Left ventricle myocardium inferior (tissue), 1 donor: ENCODE data around the gene RPLP2. TPM values are rescaled to one million over a fixed set of nuclear protein-coding genes. Genes with fewer than 3 reads are reported as not detected.
A peak's percentile ranks its signal among the peaks of the same experiment; 100 is the strongest.

Experiments
- DNase-seq: peaks from one replicate; pipeline ENCODE4 v3.0.0-alpha.2; 2020
- H3K27ac ChIP-seq: fragments of 200-600 bp; replicated peaks from 2 replicates; pipeline ENCODE4 v1.8.0; 2021
- H3K27me3 ChIP-seq: fragments of 200-600 bp; 2 replicates; pipeline ENCODE4 v1.8.0; 2021; ENCODE audit warnings: low read depth
- H3K36me3 ChIP-seq: fragments of 200-600 bp; 2 replicates; pipeline ENCODE4 v1.8.0; 2021
- H3K4me1 ChIP-seq: fragments of 200-600 bp; 2 replicates; pipeline ENCODE4 v1.8.0; 2021
- H3K4me3 ChIP-seq: fragments of 200-600 bp; 2 replicates; pipeline ENCODE4 v1.8.0; 2021; ENCODE audit warnings: mild to moderate bottlenecking, moderate library complexity
- H3K9me3 ChIP-seq: fragments of 200-600 bp; replicated peaks from 2 replicates; pipeline ENCODE4 v1.8.0; 2021
- intact Hi-C: fragments of 100-400 bp; cut with micrococcal nuclease; formaldehyde crosslinking; loops from one replicate; pipeline ENCODE4 v1.11.0; 2022
- total RNA-seq: library from RNA; stranded (reverse); fragmentation: NEBNext Ultra II Directional; extraction: Animal tissue kit (Norgen Biotek cat#: 25700); gene quantifications from one replicate; pipeline ENCODE4 v1.2.1, GENCODE V29; 2021
- TF ChIP-seq, protein P1 (sequence below): fragments of 200-600 bp; IDR thresholded peaks from 2 replicates; pipeline ENCODE4 v1.8.0; 2021; ENCODE audit warnings: antibody characterized with exemption, mild to moderate bottlenecking, borderline replicate concordance
- donor health status: DM: no; HTN: yes; CAD: no; lungs with severe emphysema.

Gene RPLP2
- total RNA-seq, 1 donor from 2014 or later: 871 TPM

DNA sequence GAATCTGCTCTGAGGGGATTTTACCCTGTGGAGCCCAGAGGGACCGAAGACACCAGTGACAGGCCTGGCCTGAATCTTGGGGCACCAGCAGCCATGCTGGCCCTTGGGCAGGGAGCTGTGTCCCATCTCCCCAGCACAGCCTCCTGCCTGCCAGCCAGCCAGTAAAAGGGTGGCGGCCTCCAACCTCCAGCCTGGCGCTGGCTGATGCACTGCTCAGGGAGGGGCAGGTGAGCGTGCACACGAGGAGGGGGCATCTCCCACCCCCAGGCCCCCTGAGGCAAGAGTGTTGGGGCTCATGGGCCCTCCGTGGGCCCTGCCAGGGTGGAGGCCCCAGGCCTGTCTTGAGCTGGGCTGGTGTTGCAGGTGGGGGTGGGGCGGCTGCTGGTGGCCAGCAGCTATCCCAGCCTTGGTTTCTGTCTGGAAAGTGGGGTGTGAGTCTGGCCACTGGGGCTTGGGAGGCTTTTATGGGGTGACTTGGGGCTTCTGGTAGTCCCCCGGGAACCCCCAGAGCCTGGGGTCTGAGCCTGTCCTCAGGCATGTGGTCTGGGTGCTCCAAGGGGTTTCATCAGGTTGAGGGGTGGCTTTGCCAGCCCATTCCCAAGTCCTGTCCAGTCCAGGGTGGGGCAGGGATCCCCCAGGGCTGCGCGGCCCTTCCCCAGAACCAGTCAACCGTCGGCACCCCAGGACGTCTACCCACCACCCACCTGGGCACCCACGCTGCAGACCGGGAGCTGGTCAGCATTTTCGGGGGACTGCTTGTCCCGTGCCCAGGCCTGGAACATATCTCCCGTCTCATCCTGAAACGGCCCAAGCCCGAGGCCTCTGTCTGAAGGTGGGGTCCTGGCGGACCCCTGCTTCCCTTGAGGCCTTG, 50.7 kb downstream of the RPLP2 start:
- intact Hi-C loops: no loop called here
- H3K36me3 ChIP-seq: peaks cover 28% of the 10 kb centered on the region
- H3K4me3 ChIP-seq: peak overlapping the region; percentile 39
- H3K27ac ChIP-seq: peak overlapping the region; percentile 50
- no peaks in the 10 kb centered on the region for H3K27me3 ChIP-seq
- no peaks in the 10 kb centered on the region for H3K9me3 ChIP-seq
- peaks cover 51% of the 10 kb centered on the region for H3K4me1 ChIP-seq
- TF ChIP-seq, protein P1, sequence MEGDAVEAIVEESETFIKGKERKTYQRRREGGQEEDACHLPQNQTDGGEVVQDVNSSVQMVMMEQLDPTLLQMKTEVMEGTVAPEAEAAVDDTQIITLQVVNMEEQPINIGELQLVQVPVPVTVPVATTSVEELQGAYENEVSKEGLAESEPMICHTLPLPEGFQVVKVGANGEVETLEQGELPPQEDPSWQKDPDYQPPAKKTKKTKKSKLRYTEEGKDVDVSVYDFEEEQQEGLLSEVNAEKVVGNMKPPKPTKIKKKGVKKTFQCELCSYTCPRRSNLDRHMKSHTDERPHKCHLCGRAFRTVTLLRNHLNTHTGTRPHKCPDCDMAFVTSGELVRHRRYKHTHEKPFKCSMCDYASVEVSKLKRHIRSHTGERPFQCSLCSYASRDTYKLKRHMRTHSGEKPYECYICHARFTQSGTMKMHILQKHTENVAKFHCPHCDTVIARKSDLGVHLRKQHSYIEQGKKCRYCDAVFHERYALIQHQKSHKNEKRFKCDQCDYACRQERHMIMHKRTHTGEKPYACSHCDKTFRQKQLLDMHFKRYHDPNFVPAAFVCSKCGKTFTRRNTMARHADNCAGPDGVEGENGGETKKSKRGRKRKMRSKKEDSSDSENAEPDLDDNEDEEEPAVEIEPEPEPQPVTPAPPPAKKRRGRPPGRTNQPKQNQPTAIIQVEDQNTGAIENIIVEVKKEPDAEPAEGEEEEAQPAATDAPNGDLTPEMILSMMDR: no peak
- DNase-seq: no peak

DNA sequence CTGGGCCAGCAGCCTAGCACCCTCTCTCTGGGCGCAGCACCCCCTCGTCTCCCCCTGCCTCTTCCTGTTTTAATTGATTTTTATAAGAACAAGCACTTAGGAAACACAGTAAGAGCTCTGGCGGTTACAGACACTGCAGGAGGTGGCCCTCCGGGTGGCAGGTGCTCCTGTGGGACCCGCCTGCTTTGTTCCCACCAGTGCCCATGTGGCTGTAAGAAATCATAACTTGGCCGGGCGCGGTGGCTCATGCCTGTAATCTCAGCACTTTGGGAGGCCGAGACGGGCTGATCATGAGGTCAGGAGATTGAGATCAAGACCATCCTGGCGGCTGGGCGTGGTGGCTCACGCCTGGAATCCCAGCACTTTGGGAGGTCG, 51.3 kb downstream of the RPLP2 start:
- TF ChIP-seq, protein P1: no peak
- DNase-seq: no peak
- H3K27ac ChIP-seq: no peak overlapping the region
- H3K9me3 ChIP-seq: no peaks in the 10 kb centered on the region
- intact Hi-C loops: no loop called here
- peaks cover 33% of the 10 kb centered on the region for H3K36me3 ChIP-seq
- peaks cover 45% of the 10 kb centered on the region for H3K4me1 ChIP-seq
- no peak overlapping the region for H3K4me3 ChIP-seq
- H3K27me3 ChIP-seq: no peaks in the 10 kb centered on the region

DNA sequence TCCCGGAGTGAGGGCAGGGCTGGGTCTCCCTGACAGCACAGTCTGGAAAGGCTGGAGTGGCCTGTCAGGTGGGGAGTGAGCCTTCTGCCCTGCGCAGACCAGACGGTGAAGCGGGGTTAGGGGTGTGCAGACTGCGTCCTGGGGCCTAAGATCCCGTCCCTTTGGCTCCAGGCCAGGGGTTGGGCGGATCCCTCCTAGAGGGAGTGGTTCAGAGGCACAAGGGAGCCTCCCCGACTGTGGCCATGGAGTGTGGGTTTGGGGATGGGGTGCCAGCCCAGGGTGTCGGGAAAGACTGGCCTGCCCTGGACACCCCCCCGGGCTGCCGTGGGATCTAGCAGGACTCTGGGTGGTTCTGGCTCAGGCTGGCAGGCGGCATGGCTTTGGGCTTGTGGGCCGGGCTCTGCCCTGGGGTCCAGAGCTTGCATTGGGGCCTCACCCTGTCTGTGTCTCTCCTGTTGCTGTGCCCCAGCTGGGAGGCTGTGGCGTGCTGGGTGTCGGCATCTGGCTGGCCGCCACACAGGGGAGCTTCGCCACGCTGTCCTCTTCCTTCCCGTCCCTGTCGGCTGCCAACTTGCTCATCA, 52.4 kb downstream of the RPLP2 start:
- H3K27ac ChIP-seq: peak overlapping the region; percentile 5
- DNase-seq: peak; percentile 51
- H3K9me3 ChIP-seq: no peaks in the 10 kb centered on the region
- TF ChIP-seq, protein P1: no peak
- no peak overlapping the region for H3K4me3 ChIP-seq
- H3K27me3 ChIP-seq: no peaks in the 10 kb centered on the region
- H3K36me3 ChIP-seq: peaks cover 44% of the 10 kb centered on the region
- intact Hi-C loops: no loop called here
- peaks cover 34% of the 10 kb centered on the region for H3K4me1 ChIP-seq

Other genes with a start within 250 kb of the RPLP2 start
- 0.52 TPM for gene LMNTD2, start 249.2 kb upstream of the RPLP2 start, total RNA-seq
- gene RASSF7, start 249.0 kb upstream of the RPLP2 start, total RNA-seq: 4.5 TPM
- gene PHRF1, start 233.5 kb upstream of the RPLP2 start, total RNA-seq: 17.7 TPM
- 10.3 TPM for gene IRF7, start 194.0 kb upstream of the RPLP2 start, total RNA-seq
- gene CDHR5, start 185.0 kb upstream of the RPLP2 start, total RNA-seq: not detected
- gene SCT, start 182.8 kb upstream of the RPLP2 start, total RNA-seq: not detected
- 0.22 TPM for gene DRD4, start 172.7 kb upstream of the RPLP2 start, total RNA-seq
- gene DEAF1, start 114.7 kb upstream of the RPLP2 start, total RNA-seq: 18.1 TPM
- gene TMEM80, start 114.2 kb upstream of the RPLP2 start, total RNA-seq: 10.3 TPM
- gene EPS8L2, start 103.7 kb upstream of the RPLP2 start, total RNA-seq: 2.2 TPM
- 101 TPM for gene TALDO1, start 62.5 kb upstream of the RPLP2 start, total RNA-seq
- 26.2 TPM for gene GATD1, start 32.5 kb upstream of the RPLP2 start, total RNA-seq
- not detected for gene CEND1, start 19.9 kb upstream of the RPLP2 start, total RNA-seq
- 3.9 TPM for gene SLC25A22, start 11.7 kb upstream of the RPLP2 start, total RNA-seq
- 7.1 TPM for gene PIDD1, start 4.7 kb upstream of the RPLP2 start, total RNA-seq
- gene PNPLA2, start 8.9 kb downstream of the RPLP2 start, total RNA-seq: 300 TPM
- 23.2 TPM for gene CRACR2B, start 18.0 kb downstream of the RPLP2 start, total RNA-seq
- 408 TPM for gene CD151, start 23.0 kb downstream of the RPLP2 start, total RNA-seq
- gene POLR2L, start 32.6 kb downstream of the RPLP2 start, total RNA-seq: 226 TPM
- gene TSPAN4, start 32.9 kb downstream of the RPLP2 start, total RNA-seq: 33.0 TPM
- gene CHID1, start 100.8 kb downstream of the RPLP2 start, total RNA-seq: 54.2 TPM
- 41.4 TPM for gene AP2A2, start 115.9 kb downstream of the RPLP2 start, total RNA-seq
- not detected for gene MUC6, start 226.8 kb downstream of the RPLP2 start, total RNA-seq